Trophoblast cell (in vitro differentiated cells and primary cell): ENCODE measurements around the gene CRAMP1.
A peak's percentile ranks its signal among the peaks of the same experiment; 100 is the strongest.

Experiments used
- DNase-seq, 2 donors: peaks; one replicate each; pipeline ENCODE4 v3.0.0-alpha.2; 2016
- H2AFZ ChIP-seq: 2 replicates; pipeline ENCODE4 v1.6.1; 2013; ENCODE audit warnings: low read length, moderate library complexity, mild to moderate bottlenecking; ENCODE audit not compliant: insufficient read depth, poor library complexity
- H2AK5ac ChIP-seq: 2 replicates; pipeline ENCODE4 v1.6.1; 2013; ENCODE audit warnings: mild to moderate bottlenecking, low read length
- H2BK120ac ChIP-seq: 2 replicates; pipeline ENCODE4 v1.6.1; 2013; ENCODE audit warnings: low read length, mild to moderate bottlenecking, moderate library complexity; ENCODE audit not compliant: insufficient read depth, poor library complexity
- H2BK12ac ChIP-seq: 2 replicates; pipeline ENCODE4 v1.6.1; 2013; ENCODE audit warnings: mild to moderate bottlenecking, low read length, moderate library complexity
- H2BK5ac ChIP-seq: 2 replicates; pipeline ENCODE4 v1.6.1; 2013; ENCODE audit warnings: low read length, low read depth, moderate library complexity, mild to moderate bottlenecking; ENCODE audit not compliant: poor library complexity
- H3K14ac ChIP-seq: 2 replicates; pipeline ENCODE4 v1.6.1; 2013; ENCODE audit warnings: mild to moderate bottlenecking, low read length
- H3K18ac ChIP-seq: 2 replicates; pipeline ENCODE4 v1.6.1; 2013; ENCODE audit warnings: mild to moderate bottlenecking, low read length
- H3K23ac ChIP-seq: 2 replicates; pipeline ENCODE4 v1.6.1; 2013; ENCODE audit warnings: low read length
- H3K27ac ChIP-seq: 2 replicates; pipeline ENCODE4 v1.5.1; 2013; ENCODE audit warnings: low read depth, mild to moderate bottlenecking, inconsistent platforms, low read length, moderate library complexity
- H3K27me3 ChIP-seq: 2 replicates; pipeline ENCODE4 v1.6.1; 2013; ENCODE audit warnings: inconsistent platforms, mild to moderate bottlenecking, low read length, moderate library complexity; ENCODE audit not compliant: insufficient read depth
- H3K36me3 ChIP-seq, 2 experiments: 1 replicate in 1 of 2; 2 replicates in 1 of 2; pipeline ENCODE4 v1.6.1; 2013; ENCODE audit warnings: low read length in 2 of 2, mild to moderate bottlenecking in 2 of 2, moderate library complexity in 1 of 2; ENCODE audit not compliant: insufficient read depth in 2 of 2, control insufficient read depth in 1 of 2
- H3K4ac ChIP-seq: 2 replicates; pipeline ENCODE4 v1.6.1; 2013; ENCODE audit warnings: low read depth, mild to moderate bottlenecking, low read length, moderate library complexity
- H3K4me1 ChIP-seq, 2 experiments: 1 replicate in 1 of 2; 2 replicates in 1 of 2; pipeline ENCODE4 v1.6.1; 2013; ENCODE audit warnings: low read length in 2 of 2, mild to moderate bottlenecking in 2 of 2, moderate library complexity in 1 of 2; ENCODE audit not compliant: insufficient read depth in 2 of 2, control insufficient read depth in 1 of 2
- H3K4me2 ChIP-seq: 2 replicates; pipeline ENCODE4 v1.6.1; 2013; ENCODE audit warnings: inconsistent platforms, mild to moderate bottlenecking, low read length, moderate library complexity
- H3K4me3 ChIP-seq: 2 replicates; pipeline ENCODE4 v1.5.1; 2013; ENCODE audit warnings: mild to moderate bottlenecking, low read depth, low read length, inconsistent platforms
- H3K79me1 ChIP-seq: one replicate; pipeline ENCODE4 v1.6.1; 2013; ENCODE audit warnings: low read length
- H3K79me2 ChIP-seq: 2 replicates; pipeline ENCODE4 v1.6.1; 2013; ENCODE audit warnings: low read length, mild to moderate bottlenecking; ENCODE audit not compliant: control insufficient read depth, insufficient read depth, poor library complexity
- H3K9ac ChIP-seq: 2 replicates; pipeline ENCODE4 v1.6.1; 2013; ENCODE audit warnings: mild to moderate bottlenecking, low read length
- H3K9me3 ChIP-seq: 2 replicates; pipeline ENCODE4 v1.6.1; 2013; ENCODE audit warnings: low read depth, mild to moderate bottlenecking, control low read depth, inconsistent platforms, low read length; ENCODE audit not compliant: insufficient read depth
- H4K12ac ChIP-seq: 2 replicates; pipeline ENCODE4 v1.6.1; 2013; ENCODE audit warnings: low read depth, mild to moderate bottlenecking, low read length, moderate library complexity
- H4K8ac ChIP-seq: 2 replicates; pipeline ENCODE4 v1.6.1; 2013; ENCODE audit warnings: low read depth, mild to moderate bottlenecking, low read length, moderate library complexity
- H4K91ac ChIP-seq: one replicate; pipeline ENCODE4 v1.6.1; 2013; ENCODE audit warnings: low read depth, mild to moderate bottlenecking, low read length, moderate library complexity
- WGBS: extraction: QIAGEN DNeasy Blood & Tissue Kit; methylation state at CpG from one replicate; pipeline ENCODE4 v1.1.7; 2013; ENCODE audit warnings: missing lambda C conversion rate; ENCODE audit not compliant: insufficient read length, insufficient coverage; ENCODE audit errors: extremely low coverage; 5-methylcytosine and 5-hydroxymethylcytosine counted together

The CRAMP1 gene

DNA sequence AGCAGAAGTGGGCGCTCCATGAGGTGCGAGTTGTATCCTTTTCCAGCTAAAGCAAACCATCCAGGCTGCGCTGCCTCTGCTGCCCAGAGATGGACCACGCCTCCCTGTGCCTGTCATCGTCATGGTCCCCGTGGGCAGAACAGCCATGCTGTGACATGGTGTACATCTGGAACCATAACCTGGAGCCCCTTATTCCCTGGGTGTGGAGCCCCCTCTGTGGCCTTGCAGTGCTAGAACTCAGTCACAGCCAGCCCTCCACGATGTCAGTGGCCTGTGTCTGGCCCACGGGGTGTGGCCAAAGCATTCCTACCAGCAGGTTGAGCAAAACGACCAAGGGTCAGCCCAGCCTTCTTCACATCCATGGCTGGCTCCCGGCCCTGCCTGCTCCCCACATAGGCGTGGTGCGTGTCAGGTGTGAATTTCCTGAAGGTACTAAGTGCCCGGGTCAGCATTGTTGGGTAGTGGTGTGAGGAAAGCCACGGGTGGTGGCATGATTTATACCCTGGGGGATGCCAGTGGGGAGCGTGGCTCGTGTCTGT lies 43.2 kb downstream of the CRAMP1 start:
- H3K18ac ChIP-seq, result no peak overlapping the region
- peaks cover 8% of the 10 kb centered on the region for H3K9me3 ChIP-seq
- H3K27me3 ChIP-seq, result no peaks in the 10 kb centered on the region
- peaks cover 87 to 88% of the 10 kb centered on the region in 2 experiments for H3K36me3 ChIP-seq
- no peak overlapping the region for H3K9ac ChIP-seq
- H3K4me1 ChIP-seq, result no peaks in the 10 kb centered on the region
- no peak overlapping the region for H2BK12ac ChIP-seq
- no CpG with 5 or more reads among the region's 16 CpGs for WGBS
- H3K79me2 ChIP-seq, result no peaks in the 10 kb centered on the region
- no peak overlapping the region for H3K4ac ChIP-seq
- no peak overlapping the region for H4K8ac ChIP-seq
- no peak overlapping the region for H2BK5ac ChIP-seq
- H3K14ac ChIP-seq, result no peak overlapping the region
- H3K27ac ChIP-seq, result no peak overlapping the region
- H2BK120ac ChIP-seq, result no peak overlapping the region
- H3K79me1 ChIP-seq, result no peaks in the 10 kb centered on the region
- no peak overlapping the region for H3K23ac ChIP-seq
- no peak overlapping the region for H4K12ac ChIP-seq
- no peak overlapping the region for H3K4me2 ChIP-seq
- no peak overlapping the region for H4K91ac ChIP-seq
- no peak overlapping the region for H2AFZ ChIP-seq
- H2AK5ac ChIP-seq, result no peak overlapping the region
- no peak overlapping the region for H3K4me3 ChIP-seq
- no peak for DNase-seq

DNA sequence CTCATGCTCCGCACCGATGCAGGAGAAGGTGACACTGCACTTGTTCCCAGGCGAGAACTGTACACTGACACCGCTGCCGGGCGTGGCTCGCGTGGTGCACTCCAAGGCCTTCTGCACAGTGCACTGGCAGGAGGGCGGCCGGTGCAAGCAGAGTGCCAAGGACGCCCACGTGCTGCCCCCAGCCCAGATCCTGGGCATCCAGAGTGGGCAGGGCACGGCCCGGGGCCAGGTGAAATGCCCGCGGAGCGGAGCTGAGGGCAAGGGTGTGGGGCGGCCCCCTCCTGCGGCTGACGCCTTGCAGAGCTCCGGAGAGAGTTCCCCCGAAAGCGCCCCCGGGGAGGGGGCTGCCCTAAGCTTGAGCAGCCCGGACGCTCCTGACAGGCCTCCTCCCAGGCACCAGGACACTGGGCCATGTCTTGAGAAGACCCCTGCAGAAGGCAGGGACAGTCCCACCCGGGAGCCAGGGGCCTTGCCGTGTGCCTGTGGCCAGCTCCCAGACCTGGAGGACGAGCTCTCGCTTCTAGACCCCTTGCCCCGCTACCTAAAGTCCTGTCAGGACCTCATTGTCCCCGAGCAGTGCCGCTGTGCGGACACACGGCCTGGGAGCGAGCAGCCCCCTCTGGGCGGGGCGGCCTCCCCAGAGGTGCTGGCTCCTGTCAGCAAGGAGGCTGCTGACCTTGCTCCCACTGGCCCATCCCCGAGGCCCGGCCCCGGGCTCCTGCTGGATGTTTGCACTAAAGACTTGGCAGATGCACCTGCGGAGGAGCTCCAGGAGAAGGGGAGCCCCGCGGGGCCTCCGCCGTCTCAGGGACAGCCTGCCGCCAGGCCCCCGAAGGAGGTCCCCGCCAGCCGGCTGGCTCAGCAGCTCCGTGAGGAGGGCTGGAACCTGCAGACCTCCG lies 44.0 kb downstream of the CRAMP1 start:
- Histone ChIP-seq H2AK5ac (no peak overlapping the region), H3K4me1 (no peaks in the 10 kb centered on the region), H3K4me2 (no peak overlapping the region), H2BK120ac (no peak overlapping the region), H3K18ac (no peak overlapping the region), H3K79me2 (no peaks in the 10 kb centered on the region), H2AFZ (no peak overlapping the region), H3K4ac (no peak overlapping the region), H4K91ac (no peak overlapping the region), H3K23ac (no peak overlapping the region), H3K27ac (no peak overlapping the region), H4K12ac (no peak overlapping the region), H3K4me3 (no peak overlapping the region), H2BK12ac (no peak overlapping the region), H3K9me3 (peaks cover 7% of the 10 kb centered on the region), H3K27me3 (no peaks in the 10 kb centered on the region), H3K79me1 (no peaks in the 10 kb centered on the region), H3K36me3 (peaks cover 83 to 88% of the 10 kb centered on the region in 2 experiments), H3K14ac (no peak overlapping the region), H2BK5ac (no peak overlapping the region), H3K9ac (no peak overlapping the region), H4K8ac (no peak overlapping the region)
- DNase-seq, result no peak
- WGBS, result no CpG with 5 or more reads among the region's 52 CpGs

DNA sequence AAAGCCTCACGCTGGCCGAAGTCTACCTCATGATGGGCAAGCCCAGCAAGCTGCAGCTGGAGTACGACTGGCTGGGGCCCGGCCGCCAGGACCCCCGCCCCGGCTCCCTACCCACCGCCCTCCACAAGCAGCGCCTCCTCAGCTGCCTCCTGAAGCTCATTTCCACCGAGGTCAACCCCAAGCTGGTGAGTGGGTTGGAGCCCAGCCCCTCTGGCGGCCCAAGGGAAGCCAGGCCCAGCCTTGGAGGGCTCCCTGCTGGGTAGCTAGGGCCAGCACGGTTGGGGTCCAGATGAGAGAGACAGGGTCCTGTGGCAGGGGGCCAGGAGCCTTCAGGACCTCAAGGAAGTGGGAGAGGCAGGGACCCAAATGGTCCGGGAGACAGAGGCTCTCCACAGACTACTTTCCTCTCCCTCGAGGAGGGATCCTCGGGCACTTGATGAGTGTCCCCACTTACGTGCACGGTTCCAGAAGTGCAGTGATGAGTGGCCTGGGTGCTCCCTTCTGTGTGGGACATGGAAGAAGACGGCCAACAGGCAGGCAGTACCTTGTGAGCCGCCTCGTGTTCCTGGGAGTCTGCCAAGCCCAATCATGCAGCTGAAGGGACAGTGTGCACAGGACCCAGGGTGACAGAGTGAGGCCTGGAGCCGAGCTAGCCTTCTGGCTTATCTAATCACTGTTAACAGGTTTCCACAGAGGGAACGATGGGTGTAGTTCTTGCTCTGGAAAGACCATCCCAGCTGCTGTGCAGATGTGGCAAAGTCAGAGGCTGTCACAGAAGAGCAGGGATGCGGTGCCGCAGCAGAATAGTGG lies 44.9 kb downstream of the CRAMP1 start:
- Histone ChIP-seq H4K91ac (no peak overlapping the region), H4K8ac (no peak overlapping the region), H3K27ac (no peak overlapping the region), H2BK120ac (no peak overlapping the region), H3K18ac (no peak overlapping the region), H3K14ac (no peak overlapping the region), H3K79me1 (no peaks in the 10 kb centered on the region), H3K4me2 (no peak overlapping the region), H2AFZ (no peak overlapping the region), H2BK5ac (no peak overlapping the region), H3K4me3 (no peak overlapping the region), H3K9me3 (peaks cover 2% of the 10 kb centered on the region), H3K4ac (no peak overlapping the region), H3K4me1 (no peaks in the 10 kb centered on the region), H2AK5ac (no peak overlapping the region), H3K36me3 (peaks cover 79 to 85% of the 10 kb centered on the region in 2 experiments), H3K9ac (no peak overlapping the region), H3K23ac (no peak overlapping the region), H3K79me2 (no peaks in the 10 kb centered on the region), H3K27me3 (no peaks in the 10 kb centered on the region), H2BK12ac (no peak overlapping the region), H4K12ac (no peak overlapping the region)
- no peak for DNase-seq
- WGBS, result no CpG with 5 or more reads among the region's 24 CpGs

DNA sequence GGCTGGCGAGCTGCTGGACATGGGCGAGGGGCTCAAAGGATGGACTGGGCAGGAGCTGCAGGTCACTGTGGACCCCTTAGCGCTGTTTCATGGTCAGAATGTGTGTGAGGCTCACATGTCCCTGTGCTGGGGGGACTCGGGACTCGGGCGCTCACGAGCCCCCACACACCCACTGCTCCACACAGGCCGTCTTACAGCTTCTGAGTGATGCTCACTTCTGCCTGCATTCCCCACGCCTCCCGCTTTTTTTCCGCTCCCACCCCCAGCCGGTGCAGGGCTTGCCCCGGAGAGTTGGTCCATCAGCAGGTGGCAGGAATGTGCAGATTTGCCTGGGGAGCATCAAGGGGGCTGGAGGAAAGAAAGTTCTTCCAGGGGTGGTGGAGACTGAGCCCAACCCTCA lies 45.7 kb downstream of the CRAMP1 start:
- Histone ChIP-seq H4K8ac (no peak overlapping the region), H3K4me3 (no peak overlapping the region), H3K4me2 (no peak overlapping the region), H2BK120ac (no peak overlapping the region), H3K9ac (no peak overlapping the region), H3K23ac (no peak overlapping the region), H4K91ac (no peak overlapping the region), H3K18ac (no peak overlapping the region), H2AFZ (no peak overlapping the region), H2BK5ac (no peak overlapping the region), H3K14ac (no peak overlapping the region), H3K27ac (no peak overlapping the region), H3K9me3 (peaks cover 2% of the 10 kb centered on the region), H3K36me3 (peaks cover 78 to 84% of the 10 kb centered on the region in 2 experiments), H3K27me3 (no peaks in the 10 kb centered on the region), H3K79me2 (no peaks in the 10 kb centered on the region), H3K79me1 (no peaks in the 10 kb centered on the region), H4K12ac (peak overlapping the region; percentile 25), H2BK12ac (no peak overlapping the region), H3K4me1 (no peaks in the 10 kb centered on the region), H2AK5ac (no peak overlapping the region), H3K4ac (no peak overlapping the region)
- DNase-seq, result no peak
- no CpG with 5 or more reads among the region's 13 CpGs for WGBS
